HG03280 (cell line): ENCODE measurements around the gene USP33.
"Not testable (repeated sequence)": the region's sequence is repeated elsewhere in the genome, so short reads cannot be mapped to it uniquely, and the experiment has no call there.

Experiments used
- ATAC-seq: cut with Tn5 transposase; IDR thresholded peaks from one replicate; pipeline ENCODE4 v1.9.1; 2021; ENCODE audit warnings: mild to moderate bottlenecking, moderate library complexity; ENCODE audit not compliant: unreplicated experiment

USP33 gene

GRCh38 chr1:77759071-77760028 lies at the start of gene USP33:
Gene USP33, minus strand, starts transcription at chr1:77759852. Its CDS starts 18,155 bp downstream, at chr1:77741697.
- peak; percentile 97 for ATAC-seq

GRCh38 chr1:77803371-77803770 lies 43.7 kb upstream of the USP33 start:
- ATAC-seq = no peak

- no peak for ATAC-seq
Measured at GRCh38 chr1:77802026-77802425, 42.4 kb upstream of the USP33 start.

GRCh38 chr1:77797991-77798390 lies 38.3 kb upstream of the USP33 start:
- no peak for ATAC-seq

- no peak for ATAC-seq
Measured at GRCh38 chr1:77796695-77797405, 37.2 kb upstream of the USP33 start.

- ATAC-seq = no peak
Measured at GRCh38 chr1:77794550-77794949, 34.9 kb upstream of the USP33 start.

- ATAC-seq = not testable (repeated sequence)
Measured at GRCh38 chr1:77786093-77786741, 26.6 kb upstream of the USP33 start.

- ATAC-seq = no peak
Measured at GRCh38 chr1:77783141-77783540, 23.5 kb upstream of the USP33 start.

GRCh38 chr1:77781683-77782082 lies 22.0 kb upstream of the USP33 start:
- ATAC-seq = no peak

GRCh38 chr1:77779529-77780281 lies 20.1 kb upstream of the USP33 start, which contains the start of gene MIGA1:
Gene MIGA1, plus strand, starts transcription at chr1:77779649. Its CDS starts 3,604 bp downstream, at chr1:77783253.
- ATAC-seq = peak; percentile 88

- ATAC-seq = no peak
Measured at GRCh38 chr1:77776007-77776700, 16.5 kb upstream of the USP33 start.

- ATAC-seq = no peak
Measured at GRCh38 chr1:77768006-77768405, 8.4 kb upstream of the USP33 start.

GRCh38 chr1:77762072-77762476 lies 2.4 kb upstream of the USP33 start:
- ATAC-seq = no peak

- ATAC-seq = no peak
Measured at GRCh38 chr1:77757603-77758002, 2.0 kb downstream of the USP33 start.

- ATAC-seq = no peak
Measured at GRCh38 chr1:77757066-77757584, 2.5 kb downstream of the USP33 start.

GRCh38 chr1:77756052-77756754 lies 3.4 kb downstream of the USP33 start:
- ATAC-seq = no peak

GRCh38 chr1:77749489-77749888 lies 10.2 kb downstream of the USP33 start:
- not testable (repeated sequence) for ATAC-seq

GRCh38 chr1:77744576-77744975 lies 15.1 kb downstream of the USP33 start:
- ATAC-seq = no peak

GRCh38 chr1:77742011-77742555 lies 17.6 kb downstream of the USP33 start:
- ATAC-seq = no peak
